HL-60 (cell line): ENCODE measurements around the gene ZSCAN5A.

Source experiments
- CTCF ChIP-seq: IDR thresholded peaks from one replicate; pipeline ENCODE4 v1.5.1; 2011; ENCODE audit warnings: low read length, control low read depth, inconsistent platforms; ENCODE audit not compliant: insufficient read depth
- REST ChIP-seq: IDR thresholded peaks from 2 replicates; pipeline ENCODE4 v1.6.1; 2012; ENCODE audit warnings: low read depth; ENCODE audit not compliant: insufficient replicate concordance

- TF ChIP-seq CTCF (no peak), REST (no peak)
These were observed 5.4 kb upstream of the ZSCAN5A start for GRCh38 chr19:56319991-56320390.
